Transverse colon (tissue), 4 donors: Measurements from ENCODE around the gene DNAJA4. TPM values are rescaled to one million over a fixed set of nuclear protein-coding genes. Genes with fewer than 3 reads are reported as not detected.

ENCODE experiments used
- DNase-seq: peaks from one replicate; pipeline ENCODE4 v3.0.0-alpha.2; 2019
- H3K27ac ChIP-seq, 4 donors: fragments of 200-600 bp; sonication (generic); 2 replicates each; pipeline ENCODE4 v1.5.1; 2016 to 2018; ENCODE audit warnings: inconsistent platforms in 4 of 4
- H3K27me3 ChIP-seq: fragments of 200-600 bp; sonication (generic); 2 replicates; pipeline ENCODE4 v1.5.1; 2017; ENCODE audit warnings: inconsistent platforms
- H3K36me3 ChIP-seq, 4 donors: fragments of 200-600 bp; sonication (generic); 2 replicates each; pipeline ENCODE4 v1.5.1; 2017 to 2019; ENCODE audit warnings: inconsistent platforms in 4 of 4
- H3K4me1 ChIP-seq, 4 donors: fragments of 200-600 bp; sonication (generic); 2 replicates each; pipeline ENCODE4 v1.5.1; 2017 to 2020; ENCODE audit warnings: inconsistent platforms in 4 of 4
- H3K4me3 ChIP-seq, 4 donors: fragments of 200-600 bp; sonication (generic); 1 replicate in 1 of 4; 2 replicates in 3 of 4; pipeline versions ENCODE4 v1.5.1 to v1.6.1; 2017 to 2019; ENCODE audit warnings: inconsistent platforms in 4 of 4
- H3K9me3 ChIP-seq, 2 donors: fragments of 200-600 bp; sonication (generic); 2 replicates each; pipeline ENCODE4 v1.5.1; 2017 to 2019; ENCODE audit warnings: inconsistent platforms in 2 of 2
- EP300 ChIP-seq: sonication (generic); formaldehyde crosslinking; IDR thresholded peaks from one replicate; pipeline ENCODE4 v1.6.1; 2017; ENCODE audit warnings: antibody characterized with exemption, low read depth
- POLR2A ChIP-seq: fragments of 450-650 bp; IDR thresholded peaks from one replicate; pipeline ENCODE4 v1.6.1; 2016; ENCODE audit warnings: antibody characterized with exemption, mild to moderate bottlenecking, moderate library complexity
- POLR2AphosphoS5 ChIP-seq, 3 donors: sonication (generic); formaldehyde crosslinking; IDR thresholded peaks; one replicate each; pipeline ENCODE4 v1.6.1; 2016; ENCODE audit warnings: antibody characterized with exemption in 3 of 3
- WGBS, 2 donors: methylation state at CpG; one replicate each; pipeline ENCODE4 v1.1.5; 2018; ENCODE audit warnings: low coverage in 1 of 2; 5-methylcytosine and 5-hydroxymethylcytosine counted together
- in situ Hi-C, 4 donors: fragments of 200-750 bp; cut with MboI; loops; one replicate each; pipeline versions ENCODE4 v1.15.0 to v1.15.1; 2017; ENCODE audit warnings: low sequenced_read_pairs in 3 of 4, low pct_ligation_motif_present in 1 of 4, low pct_unique_long_range_greater_than_20kb in 1 of 4
- intact Hi-C: fragments of 100-400 bp; cut with DNase I; formaldehyde crosslinking; loops from one replicate; pipeline ENCODE4 v1.15.1; 2023; ENCODE audit warnings: low total_unique reads
- total RNA-seq, 4 donors: library from RNA; depleted of rRNA; stranded (reverse); fragments of >200 nt; gene quantifications; one replicate each; pipeline ENCODE4 v1.1.0, GENCODE V29; 2016
- TF ChIP-seq, protein P1 (sequence below), 5 experiments: fragments of 200-600 bp in 3 of 5; fragments of 450-650 bp in 2 of 5; sonication (generic) in 3 of 5; IDR thresholded peaks; 1 replicate in 2 of 5; 2 replicates in 3 of 5; pipeline ENCODE4 v1.5.1; 2016 to 2017; ENCODE audit warnings: antibody characterized with exemption in 5 of 5, inconsistent platforms in 3 of 5, mild to moderate bottlenecking in 2 of 5, moderate library complexity in 1 of 5

Gene DNAJA4
- total RNA-seq, 4 donors from 2014 or later, result 34.9 to 69.9 (median 42.5) TPM

- Histone ChIP-seq H3K4me1 (peaks cover 13 to 24% (median 17%) of the 10 kb centered on the region in 4 donors), H3K27me3 (no peaks in the 10 kb centered on the region), H3K4me3 (no peak overlapping the region), H3K36me3 (no peaks in the 10 kb centered on the region), H3K27ac (peak overlapping the region in 3 of 4 donors; percentile 89 to 95 (median 94)), H3K9me3 (no peaks in the 10 kb centered on the region)
- TF ChIP-seq, protein P1, sequence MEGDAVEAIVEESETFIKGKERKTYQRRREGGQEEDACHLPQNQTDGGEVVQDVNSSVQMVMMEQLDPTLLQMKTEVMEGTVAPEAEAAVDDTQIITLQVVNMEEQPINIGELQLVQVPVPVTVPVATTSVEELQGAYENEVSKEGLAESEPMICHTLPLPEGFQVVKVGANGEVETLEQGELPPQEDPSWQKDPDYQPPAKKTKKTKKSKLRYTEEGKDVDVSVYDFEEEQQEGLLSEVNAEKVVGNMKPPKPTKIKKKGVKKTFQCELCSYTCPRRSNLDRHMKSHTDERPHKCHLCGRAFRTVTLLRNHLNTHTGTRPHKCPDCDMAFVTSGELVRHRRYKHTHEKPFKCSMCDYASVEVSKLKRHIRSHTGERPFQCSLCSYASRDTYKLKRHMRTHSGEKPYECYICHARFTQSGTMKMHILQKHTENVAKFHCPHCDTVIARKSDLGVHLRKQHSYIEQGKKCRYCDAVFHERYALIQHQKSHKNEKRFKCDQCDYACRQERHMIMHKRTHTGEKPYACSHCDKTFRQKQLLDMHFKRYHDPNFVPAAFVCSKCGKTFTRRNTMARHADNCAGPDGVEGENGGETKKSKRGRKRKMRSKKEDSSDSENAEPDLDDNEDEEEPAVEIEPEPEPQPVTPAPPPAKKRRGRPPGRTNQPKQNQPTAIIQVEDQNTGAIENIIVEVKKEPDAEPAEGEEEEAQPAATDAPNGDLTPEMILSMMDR (IDR thresholded peaks at IDR 0.05), result peak in 1 of 5 experiments; percentile 25
- TF ChIP-seq POLR2AphosphoS5 (IDR thresholded peaks at IDR 0.05) (no peak), POLR2A (no peak), EP300 (no peak)
- no peak for DNase-seq
- intact Hi-C loops (no loop called here), in situ Hi-C loops (no loop called here)
- WGBS, 2 donors, result 92% methylated on average over 7 of the region's 7 CpGs; no CpG with 5 or more reads in 1 of the 2 donors
Measured at GRCh38 chr15:78263351-78263781, 996 bp upstream of the DNAJA4 start.

GRCh38 chr15:78263907-78264303 is 457 bp upstream of the DNAJA4 start:
- in situ Hi-C loops, result no loop called here
- TF ChIP-seq POLR2AphosphoS5 (IDR thresholded peaks at IDR 0.05), result peak in 2 of 3 donors; percentile 53 to 67
- TF ChIP-seq, protein P1 (IDR thresholded peaks at IDR 0.05), result no peak
- TF ChIP-seq POLR2A, result peak; percentile 80

GRCh38 chr15:78265137-78265460 is 737 bp downstream of the DNAJA4 start:
- intact Hi-C loops, result no loop called here
- no peaks in the 10 kb centered on the region for H3K9me3 ChIP-seq

More at GRCh38 chr15:78263907-78264303, 457 bp upstream of the DNAJA4 start:
- Histone ChIP-seq H3K4me3 (peak overlapping the region; percentile 62 to 92 (median 70)), H3K4me1 (peaks cover 13 to 24% (median 17%) of the 10 kb centered on the region in 4 donors), H3K36me3 (no peaks in the 10 kb centered on the region), H3K9me3 (no peaks in the 10 kb centered on the region), H3K27me3 (no peaks in the 10 kb centered on the region), H3K27ac (peak overlapping the region; percentile 79 to 95 (median 92))
- intact Hi-C loops, result no loop called here
- 76% methylated on average over 22 of the region's 23 CpGs; no CpG with 5 or more reads in 1 of the 2 donors for WGBS, 2 donors
- peak; percentile 79 for DNase-seq

GRCh38 chr15:78265752-78266224 is 1.4 kb downstream of the DNAJA4 start:
- in situ Hi-C loops, result no loop called here
- peaks cover 13 to 24% (median 17%) of the 10 kb centered on the region in 4 donors for H3K4me1 ChIP-seq
- H3K27me3 ChIP-seq, result no peaks in the 10 kb centered on the region
- H3K9me3 ChIP-seq, result no peaks in the 10 kb centered on the region
- intact Hi-C loops, result no loop called here
- peak overlapping the region in 2 of 4 donors; percentile 62 to 92 for H3K4me3 ChIP-seq
- no peak for DNase-seq
- TF ChIP-seq, protein P1 (IDR thresholded peaks at IDR 0.05), result no peak
- TF ChIP-seq POLR2A (no peak), POLR2AphosphoS5 (IDR thresholded peaks at IDR 0.05) (peak in 2 of 3 donors; percentile 54 to 61), EP300 (peak; percentile 54)
- 67 to 69% methylated on average over 9 of the region's 9 CpGs for WGBS, 2 donors
- peak overlapping the region; percentile 70 to 95 (median 92) for H3K27ac ChIP-seq
- no peaks in the 10 kb centered on the region for H3K36me3 ChIP-seq

More at GRCh38 chr15:78265137-78265460, 737 bp downstream of the DNAJA4 start:
- no peaks in the 10 kb centered on the region for H3K27me3 ChIP-seq
- in situ Hi-C loops, result no loop called here
- DNase-seq, result no peak
- H3K27ac ChIP-seq, result peak overlapping the region; percentile 70 to 95 (median 92)
- peaks cover 13 to 24% (median 17%) of the 10 kb centered on the region in 4 donors for H3K4me1 ChIP-seq
- peak overlapping the region; percentile 52 to 92 (median 68) for H3K4me3 ChIP-seq
- WGBS, 2 donors, result 45% methylated on average over 11 of the region's 12 CpGs; no CpG with 5 or more reads in 1 of the 2 donors
- H3K36me3 ChIP-seq, result no peaks in the 10 kb centered on the region
- TF ChIP-seq POLR2A, result no peak
- TF ChIP-seq, protein P1 (IDR thresholded peaks at IDR 0.05), result no peak
- TF ChIP-seq EP300, result no peak
- no peak for TF ChIP-seq POLR2AphosphoS5 (IDR thresholded peaks at IDR 0.05)
